Measurements from ENCODE around the gene KIR3DL1. TPM values are rescaled to one million over a fixed set of nuclear protein-coding genes. Genes with fewer than 3 reads are reported as not detected.
"Not testable (repeated sequence)": the region's sequence is repeated elsewhere in the genome, so short reads cannot be mapped to it uniquely, and the experiment has no call there.

Gene KIR3DL1
- polyA plus RNA-seq, 1 experiment = not detected

GRCh38 chr19:54850930-54851329 is 34.7 kb downstream of the KIR3DL1 start:
- Histone ChIP-seq H3K9me3 (ENCODE audit: control insufficient read depth, insufficient read depth, low read length) (peaks cover 9% of the 10 kb centered on the region), H3K27me3 (ENCODE audit: control insufficient read depth, insufficient read depth, low read length) (no peaks in the 10 kb centered on the region), H3K27ac (ENCODE audit: low read depth, low read length) (no peak overlapping the region), H3K4me3 (ENCODE audit: low read depth, low read length) (no peak overlapping the region)
- DNase-seq (ENCODE audit: low read depth, low spot score) = no peak
- ChIA-PET POLR2A (no interaction called here), CTCF (no interaction called here)
- no peak for TF ChIP-seq CTCF (IDR thresholded peaks at IDR 0.05; ENCODE audit: low read depth, low read length)

GRCh38 chr19:54851353-54851752 is 35.1 kb downstream of the KIR3DL1 start:
- ChIA-PET CTCF (no interaction called here), POLR2A (no interaction called here)
- H3K27ac ChIP-seq (ENCODE audit: low read depth, low read length) = no peak overlapping the region
- peaks cover 9% of the 10 kb centered on the region for H3K9me3 ChIP-seq (ENCODE audit: control insufficient read depth, insufficient read depth, low read length)
- DNase-seq (ENCODE audit: low read depth, low spot score) = no peak
- H3K27me3 ChIP-seq (ENCODE audit: control insufficient read depth, insufficient read depth, low read length) = no peaks in the 10 kb centered on the region
- no peak overlapping the region for H3K4me3 ChIP-seq (ENCODE audit: low read depth, low read length)
- TF ChIP-seq CTCF (IDR thresholded peaks at IDR 0.05; ENCODE audit: low read depth, low read length) = no peak

GRCh38 chr19:54855241-54855640 is 39.0 kb downstream of the KIR3DL1 start:
- POLR2A ChIA-PET; H3K9me3 ChIP-seq (ENCODE audit: control insufficient read depth, insufficient read depth, low read length); H3K27me3 ChIP-seq (ENCODE audit: control insufficient read depth, insufficient read depth, low read length); CTCF ChIA-PET; H3K27ac ChIP-seq (ENCODE audit: low read depth, low read length); H3K4me3 ChIP-seq (ENCODE audit: low read depth, low read length); DNase-seq (ENCODE audit: low read depth, low spot score): not testable (repeated sequence)

- H3K4me3 ChIP-seq (ENCODE audit: low read depth, low read length); H3K27ac ChIP-seq (ENCODE audit: low read depth, low read length); H3K9me3 ChIP-seq (ENCODE audit: control insufficient read depth, insufficient read depth, low read length); POLR2A ChIA-PET; CTCF ChIA-PET; DNase-seq (ENCODE audit: low read depth, low spot score); H3K27me3 ChIP-seq (ENCODE audit: control insufficient read depth, insufficient read depth, low read length): not testable (repeated sequence)
Measured at GRCh38 chr19:54858476-54858875, 42.2 kb downstream of the KIR3DL1 start.

GRCh38 chr19:54859421-54859820 is 43.2 kb downstream of the KIR3DL1 start:
- CTCF ChIA-PET; H3K9me3 ChIP-seq (ENCODE audit: control insufficient read depth, insufficient read depth, low read length); H3K27ac ChIP-seq (ENCODE audit: low read depth, low read length); DNase-seq (ENCODE audit: low read depth, low spot score); H3K27me3 ChIP-seq (ENCODE audit: control insufficient read depth, insufficient read depth, low read length); POLR2A ChIA-PET; H3K4me3 ChIP-seq (ENCODE audit: low read depth, low read length): not testable (repeated sequence)

GRCh38 chr19:54863459-54863858 is 47.2 kb downstream of the KIR3DL1 start:
- CTCF ChIA-PET; H3K4me3 ChIP-seq (ENCODE audit: low read depth, low read length); POLR2A ChIA-PET; H3K27ac ChIP-seq (ENCODE audit: low read depth, low read length); DNase-seq (ENCODE audit: low read depth, low spot score); H3K27me3 ChIP-seq (ENCODE audit: control insufficient read depth, insufficient read depth, low read length): not testable (repeated sequence)
- H3K9me3 ChIP-seq (ENCODE audit: control insufficient read depth, insufficient read depth, low read length) = peaks cover 21% of the 10 kb centered on the region

GRCh38 chr19:54871696-54872095 is 55.4 kb downstream of the KIR3DL1 start:
- POLR2A ChIA-PET = no interaction called here
- DNase-seq (ENCODE audit: low read depth, low spot score) = no peak
- Histone ChIP-seq H3K4me3 (ENCODE audit: low read depth, low read length) (no peak overlapping the region), H3K27ac (ENCODE audit: low read depth, low read length) (no peak overlapping the region), H3K27me3 (ENCODE audit: control insufficient read depth, insufficient read depth, low read length) (no peaks in the 10 kb centered on the region), H3K9me3 (ENCODE audit: control insufficient read depth, insufficient read depth, low read length) (peaks cover 29% of the 10 kb centered on the region)
- CTCF ChIA-PET = no interaction called here
- TF ChIP-seq CTCF (IDR thresholded peaks at IDR 0.05; ENCODE audit: low read depth, low read length) = no peak
